Astrocyte (in vitro differentiated cells and primary cell): ENCODE measurements around the gene PTPRC. TPM values are rescaled to one million over a fixed set of nuclear protein-coding genes. Genes with fewer than 3 reads are reported as not detected.

Experiments used
- DNase-seq: peaks from one replicate; pipeline ENCODE4 v3.0.0-alpha.2; 2010; ENCODE audit warnings: low read depth
- FAIRE-seq: peaks from 2 replicates; lab custom pipeline; 2011; peaks lifted over from hg19 to GRCh38; lab: Jason Lieb, UNC
- H2AFZ ChIP-seq: 2 replicates; pipeline ENCODE4 v1.6.0; 2012; ENCODE audit warnings: low read depth, low read length, inconsistent platforms
- H3K27ac ChIP-seq: 2 replicates; pipeline ENCODE4 v1.5.1; 2011; ENCODE audit warnings: low read depth, low read length, inconsistent platforms
- H3K27me3 ChIP-seq: 2 replicates; pipeline ENCODE4 v1.6.0; 2011; ENCODE audit warnings: low read length, inconsistent platforms; ENCODE audit not compliant: insufficient read depth
- H3K36me3 ChIP-seq: 2 replicates; pipeline ENCODE4 v1.5.1; 2011; ENCODE audit warnings: low read length, inconsistent platforms; ENCODE audit not compliant: insufficient read depth
- H3K4me1 ChIP-seq: 2 replicates; pipeline ENCODE4 v1.5.1; 2011; ENCODE audit warnings: low read length, inconsistent platforms; ENCODE audit not compliant: insufficient read depth
- H3K4me2 ChIP-seq: 2 replicates; pipeline ENCODE4 v1.6.0; 2012; ENCODE audit warnings: low read length, inconsistent platforms
- H3K4me3 ChIP-seq: 2 replicates; pipeline ENCODE4 v1.5.1; 2011; ENCODE audit warnings: low read depth, mild to moderate bottlenecking, low read length, inconsistent platforms; ENCODE audit not compliant: insufficient read depth
- H3K79me2 ChIP-seq: 2 replicates; pipeline ENCODE4 v1.6.0; 2012; ENCODE audit warnings: mild to moderate bottlenecking, low read length, inconsistent platforms; ENCODE audit not compliant: insufficient read depth
- H3K9ac ChIP-seq: 2 replicates; pipeline ENCODE4 v1.6.0; 2012; ENCODE audit warnings: mild to moderate bottlenecking, low read length, inconsistent platforms
- H3K9me3 ChIP-seq: 2 replicates; pipeline ENCODE4 v1.5.1; 2012; ENCODE audit warnings: low read depth, mild to moderate bottlenecking, low read length, inconsistent platforms; ENCODE audit not compliant: insufficient read depth
- H4K20me1 ChIP-seq: 2 replicates; pipeline ENCODE4 v1.6.0; 2012; ENCODE audit warnings: low read length, inconsistent platforms; ENCODE audit not compliant: insufficient read depth
- H3K27ac Mint-ChIP-seq: one replicate; pipeline ENCODE4 v1.8.0; 2021; ENCODE audit warnings: mild to moderate bottlenecking, mixed read lengths; ENCODE audit not compliant: unreplicated experiment
- H3K27me3 Mint-ChIP-seq: one replicate; pipeline ENCODE4 v1.8.0; 2021; ENCODE audit warnings: low read depth, mixed read lengths; ENCODE audit not compliant: unreplicated experiment
- H3K36me3 Mint-ChIP-seq: one replicate; pipeline ENCODE4 v1.8.0; 2021; ENCODE audit warnings: low read depth, mixed read lengths; ENCODE audit not compliant: unreplicated experiment
- H3K4me1 Mint-ChIP-seq: one replicate; pipeline ENCODE4 v1.8.0; 2021; ENCODE audit warnings: low read depth, mixed read lengths; ENCODE audit not compliant: unreplicated experiment
- H3K4me3 Mint-ChIP-seq: one replicate; pipeline ENCODE4 v1.8.0; 2021; ENCODE audit warnings: mild to moderate bottlenecking, moderate library complexity, mixed read lengths; ENCODE audit not compliant: unreplicated experiment
- H3K9me3 Mint-ChIP-seq: one replicate; pipeline ENCODE4 v1.8.0; 2021; ENCODE audit warnings: mild to moderate bottlenecking, mixed read lengths; ENCODE audit not compliant: unreplicated experiment
- EZH2 ChIP-seq: IDR thresholded peaks from 2 replicates; pipeline ENCODE4 v1.6.1; 2012; ENCODE audit warnings: mild to moderate bottlenecking, low read length, inconsistent platforms; ENCODE audit not compliant: insufficient read depth
- total RNA-seq: library from RNA; stranded (reverse); gene quantifications from 2 replicates; pipeline ENCODE4 v1.2.1, GENCODE V29; 2021
- TF ChIP-seq, protein P1 (sequence below): IDR thresholded peaks from 2 replicates; pipeline ENCODE4 v1.5.1; 2011; ENCODE audit warnings: low read depth, mild to moderate bottlenecking, inconsistent platforms, low read length, moderate library complexity; ENCODE audit not compliant: insufficient read depth

Gene PTPRC
- total RNA-seq, 1 donor from 2014 or later, result 0.20 TPM

DNA sequence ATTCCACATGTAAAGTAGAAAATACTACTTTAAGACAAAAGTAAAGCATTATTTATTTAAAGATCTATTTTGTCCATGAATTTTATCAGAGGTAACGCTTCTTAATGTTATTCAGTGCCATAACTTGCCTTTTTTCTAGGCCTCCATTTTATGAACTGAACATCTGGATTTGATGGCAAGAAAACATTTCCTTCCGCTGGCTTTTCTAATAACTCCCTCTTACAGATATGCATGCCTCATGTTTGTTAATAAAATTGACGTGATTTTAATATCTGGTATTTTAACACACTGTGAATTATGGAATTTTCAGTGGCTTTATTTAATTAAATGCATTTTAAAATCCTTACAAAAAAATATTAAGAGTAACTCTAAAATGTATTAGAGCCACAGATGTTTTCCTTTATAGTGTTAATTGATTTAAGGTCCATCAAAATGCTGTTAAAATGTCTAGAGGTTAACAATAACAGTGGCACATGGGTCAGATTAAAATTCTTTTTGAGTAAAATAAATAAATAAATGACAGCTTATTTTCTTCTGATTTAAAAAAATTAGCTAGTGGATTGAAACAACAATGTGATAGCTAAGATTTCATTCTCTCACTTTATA lies 15.1 kb downstream of the PTPRC start:
- Mint-ChIP-seq H3K27me3 (no peaks in the 10 kb centered on the region), H3K27ac (no peak overlapping the region)
- no peak for FAIRE-seq

DNA sequence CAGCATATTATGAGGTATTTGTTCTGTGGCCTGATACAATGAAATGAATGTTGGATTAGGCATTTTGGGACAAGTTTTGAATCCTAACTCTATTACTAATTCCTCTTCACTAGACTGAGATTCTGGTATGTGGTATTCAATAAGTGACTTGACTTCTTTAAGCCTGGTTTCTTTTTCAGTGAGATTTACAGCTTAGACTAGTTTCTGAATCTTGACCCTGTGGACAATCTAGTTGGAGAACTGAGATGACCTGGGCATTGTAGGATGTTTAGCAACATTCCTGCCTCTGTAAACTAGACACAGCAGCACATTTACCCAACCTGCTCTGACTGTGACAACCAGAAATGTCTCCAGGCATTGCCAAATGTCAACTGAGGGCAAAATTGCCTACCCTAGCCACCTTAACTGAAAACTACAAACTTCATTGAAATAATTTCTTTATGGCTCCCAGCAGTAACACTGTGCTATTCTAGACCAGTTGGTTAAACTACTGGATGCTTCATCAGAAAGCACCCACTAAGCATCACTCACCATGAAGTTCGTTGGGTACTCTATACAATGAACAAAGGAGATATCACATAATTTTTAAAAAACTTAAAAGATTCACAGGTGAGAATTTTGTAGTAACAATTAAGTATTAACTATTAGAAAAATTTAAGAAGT lies 16.8 kb downstream of the PTPRC start:
- H3K36me3 Mint-ChIP-seq, result no peaks in the 10 kb centered on the region
- Histone ChIP-seq H3K4me3 (no peak overlapping the region), H2AFZ (no peak overlapping the region), H3K27me3 (no peaks in the 10 kb centered on the region), H3K36me3 (no peaks in the 10 kb centered on the region), H3K79me2 (no peaks in the 10 kb centered on the region), H3K27ac (no peak overlapping the region), H3K4me1 (peaks cover 15% of the 10 kb centered on the region), H4K20me1 (no peaks in the 10 kb centered on the region), H3K4me2 (no peak overlapping the region), H3K9ac (no peak overlapping the region), H3K9me3 (no peaks in the 10 kb centered on the region)
- TF ChIP-seq, protein P1, sequence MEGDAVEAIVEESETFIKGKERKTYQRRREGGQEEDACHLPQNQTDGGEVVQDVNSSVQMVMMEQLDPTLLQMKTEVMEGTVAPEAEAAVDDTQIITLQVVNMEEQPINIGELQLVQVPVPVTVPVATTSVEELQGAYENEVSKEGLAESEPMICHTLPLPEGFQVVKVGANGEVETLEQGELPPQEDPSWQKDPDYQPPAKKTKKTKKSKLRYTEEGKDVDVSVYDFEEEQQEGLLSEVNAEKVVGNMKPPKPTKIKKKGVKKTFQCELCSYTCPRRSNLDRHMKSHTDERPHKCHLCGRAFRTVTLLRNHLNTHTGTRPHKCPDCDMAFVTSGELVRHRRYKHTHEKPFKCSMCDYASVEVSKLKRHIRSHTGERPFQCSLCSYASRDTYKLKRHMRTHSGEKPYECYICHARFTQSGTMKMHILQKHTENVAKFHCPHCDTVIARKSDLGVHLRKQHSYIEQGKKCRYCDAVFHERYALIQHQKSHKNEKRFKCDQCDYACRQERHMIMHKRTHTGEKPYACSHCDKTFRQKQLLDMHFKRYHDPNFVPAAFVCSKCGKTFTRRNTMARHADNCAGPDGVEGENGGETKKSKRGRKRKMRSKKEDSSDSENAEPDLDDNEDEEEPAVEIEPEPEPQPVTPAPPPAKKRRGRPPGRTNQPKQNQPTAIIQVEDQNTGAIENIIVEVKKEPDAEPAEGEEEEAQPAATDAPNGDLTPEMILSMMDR, result no peak
- TF ChIP-seq EZH2, result no peak
- H3K4me1 Mint-ChIP-seq, result peaks cover 12% of the 10 kb centered on the region
- no peak overlapping the region for H3K4me3 Mint-ChIP-seq
- DNase-seq (peak; percentile 73), FAIRE-seq (peak; percentile 67)
- no peaks in the 10 kb centered on the region for H3K9me3 Mint-ChIP-seq
- no peaks in the 10 kb centered on the region for H3K27me3 Mint-ChIP-seq
- no peak overlapping the region for H3K27ac Mint-ChIP-seq

More for the DNA sequence above, 15.1 kb downstream of the PTPRC start:
- Histone ChIP-seq H2AFZ (no peak overlapping the region), H3K27me3 (no peaks in the 10 kb centered on the region), H4K20me1 (no peaks in the 10 kb centered on the region), H3K79me2 (no peaks in the 10 kb centered on the region), H3K4me2 (no peak overlapping the region), H3K36me3 (no peaks in the 10 kb centered on the region), H3K9me3 (no peaks in the 10 kb centered on the region), H3K9ac (no peak overlapping the region), H3K4me3 (no peak overlapping the region), H3K4me1 (peaks cover 15% of the 10 kb centered on the region), H3K27ac (no peak overlapping the region)
- Mint-ChIP-seq H3K4me3 (no peak overlapping the region), H3K4me1 (peaks cover 12% of the 10 kb centered on the region), H3K36me3 (no peaks in the 10 kb centered on the region), H3K9me3 (no peaks in the 10 kb centered on the region)
- DNase-seq, result no peak
- TF ChIP-seq, protein P1, result no peak
- TF ChIP-seq EZH2, result no peak

DNA sequence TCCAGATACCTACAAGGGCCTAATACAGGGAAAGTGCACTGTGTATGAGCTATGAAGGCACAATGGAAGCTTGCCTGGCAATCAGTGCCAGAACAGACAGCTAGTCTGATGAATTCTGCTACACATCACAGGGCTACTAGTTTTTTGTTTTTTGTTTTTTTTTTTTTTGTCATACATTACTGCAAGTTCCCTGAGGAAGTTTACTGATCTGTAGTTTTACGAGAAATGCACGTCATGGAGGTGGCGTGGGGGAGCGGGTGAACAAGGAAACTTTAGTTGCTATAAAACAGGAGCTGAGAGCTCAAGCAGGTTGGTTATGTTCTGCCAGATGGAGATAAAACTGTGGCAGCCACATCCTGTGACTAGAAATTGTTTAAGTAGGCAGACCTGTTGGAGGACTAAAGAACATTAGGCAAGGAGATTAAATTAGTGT lies 17.7 kb downstream of the PTPRC start:
- Histone ChIP-seq H3K36me3 (no peaks in the 10 kb centered on the region), H3K9me3 (no peaks in the 10 kb centered on the region), H3K27ac (peak overlapping the region; percentile 19), H2AFZ (no peak overlapping the region), H3K79me2 (no peaks in the 10 kb centered on the region), H3K4me2 (no peak overlapping the region), H3K27me3 (no peaks in the 10 kb centered on the region), H3K4me3 (no peak overlapping the region), H4K20me1 (no peaks in the 10 kb centered on the region), H3K4me1 (peaks cover 15% of the 10 kb centered on the region), H3K9ac (no peak overlapping the region)
- peaks cover 12% of the 10 kb centered on the region for H3K4me1 Mint-ChIP-seq
- H3K27ac Mint-ChIP-seq, result no peak overlapping the region
- H3K4me3 Mint-ChIP-seq, result no peak overlapping the region
- no peaks in the 10 kb centered on the region for H3K36me3 Mint-ChIP-seq
- TF ChIP-seq, protein P1, result no peak
- TF ChIP-seq EZH2, result no peak
- FAIRE-seq, result no peak
- no peak for DNase-seq
- H3K9me3 Mint-ChIP-seq, result no peaks in the 10 kb centered on the region
- H3K27me3 Mint-ChIP-seq, result no peaks in the 10 kb centered on the region
